HG03095 (cell line): Measurements from ENCODE around the gene HS6ST2.

Experiments used
- ATAC-seq: cut with Tn5 transposase; IDR thresholded peaks from one replicate; pipeline ENCODE4 v1.9.1; 2021; ENCODE audit warnings: moderate library complexity; ENCODE audit not compliant: unreplicated experiment

HS6ST2 gene

DNA sequence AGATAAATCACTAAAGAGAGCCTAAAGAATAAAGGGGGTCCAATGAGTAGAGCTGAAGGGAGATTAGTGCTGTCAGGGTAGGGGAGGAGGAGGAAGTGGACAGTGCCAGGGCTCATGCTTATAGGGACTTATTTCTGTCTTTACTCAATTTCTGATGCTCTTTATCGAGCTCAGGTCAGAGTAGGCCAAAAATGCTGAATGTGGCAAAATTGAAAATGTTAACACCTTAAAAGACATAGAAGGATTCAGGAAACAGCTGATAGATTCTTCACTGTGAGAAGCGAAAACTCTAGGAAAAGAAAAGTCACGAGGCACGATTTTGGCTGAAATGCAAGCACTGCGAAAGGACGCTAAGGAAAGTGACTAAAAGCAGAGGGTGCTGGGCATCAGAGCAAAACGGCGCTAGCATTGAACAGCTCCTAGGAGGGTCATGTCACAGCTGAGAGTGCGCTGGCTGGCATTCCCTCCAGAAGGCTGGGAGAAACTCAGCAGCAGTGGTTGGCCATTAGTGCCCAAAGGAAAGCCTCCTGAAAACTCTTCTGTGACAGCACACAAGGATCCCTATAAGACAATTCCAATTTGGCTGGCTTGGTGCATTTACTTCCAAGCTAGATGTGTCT is 150.9 kb downstream of the HS6ST2 start:
- no peak for ATAC-seq

DNA sequence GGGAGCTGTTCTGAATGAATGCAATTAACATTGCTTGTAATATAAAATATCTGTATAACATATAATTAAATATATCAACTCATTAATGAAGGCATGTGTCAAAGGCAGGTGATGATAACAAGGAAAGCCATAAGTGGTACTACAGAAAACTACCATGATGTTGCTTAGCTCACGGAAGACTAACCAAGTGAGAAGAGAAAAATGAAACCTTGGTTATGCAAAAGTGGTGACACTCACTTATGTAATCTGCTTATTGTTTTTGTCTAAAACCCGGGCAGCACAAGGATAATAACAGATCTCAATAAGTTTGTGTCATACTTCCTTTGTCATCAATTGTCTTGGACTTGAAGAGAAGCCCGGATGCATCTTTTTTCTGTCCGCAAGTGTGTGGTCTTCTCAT is 156.4 kb downstream of the HS6ST2 start:
- ATAC-seq: no peak

DNA sequence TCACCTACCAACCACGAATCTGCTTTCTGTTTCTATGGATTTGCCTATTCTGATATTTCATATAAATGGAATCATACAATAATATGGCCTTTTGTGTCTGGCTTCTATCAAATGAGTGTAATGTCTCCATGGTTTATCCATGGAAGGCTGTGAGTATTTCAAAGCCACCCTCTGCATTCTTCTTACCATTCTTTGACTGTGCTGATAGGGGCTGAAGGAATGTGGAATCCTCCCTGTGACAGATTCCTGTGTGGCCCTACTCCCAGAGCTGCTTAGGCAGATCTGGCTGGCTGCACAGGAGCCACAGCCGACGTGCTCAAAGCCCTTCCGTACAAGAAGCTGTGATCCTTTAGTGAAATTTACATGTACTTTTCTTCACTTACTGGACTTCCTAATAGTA is 163.2 kb downstream of the HS6ST2 start:
- ATAC-seq: no peak

DNA sequence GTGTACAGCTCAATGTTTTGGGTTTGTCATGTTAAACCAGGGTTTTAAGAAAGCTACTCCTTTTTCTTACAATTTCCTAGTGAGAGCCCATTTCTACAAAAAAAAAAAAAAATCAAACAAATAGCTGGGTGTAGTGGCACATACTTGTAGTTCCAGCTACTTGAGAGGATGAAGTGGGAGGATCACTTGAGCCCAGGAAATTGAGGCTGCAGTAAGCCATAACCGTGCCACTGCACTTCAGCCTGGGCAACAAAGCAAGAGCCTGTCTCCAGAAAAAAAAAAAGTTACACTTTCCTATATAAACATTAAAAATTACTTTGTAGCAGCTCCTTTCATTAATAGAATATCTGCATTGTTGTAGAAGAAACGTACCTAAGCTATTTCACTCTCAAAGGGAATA is 166.7 kb downstream of the HS6ST2 start:
- no peak for ATAC-seq

DNA sequence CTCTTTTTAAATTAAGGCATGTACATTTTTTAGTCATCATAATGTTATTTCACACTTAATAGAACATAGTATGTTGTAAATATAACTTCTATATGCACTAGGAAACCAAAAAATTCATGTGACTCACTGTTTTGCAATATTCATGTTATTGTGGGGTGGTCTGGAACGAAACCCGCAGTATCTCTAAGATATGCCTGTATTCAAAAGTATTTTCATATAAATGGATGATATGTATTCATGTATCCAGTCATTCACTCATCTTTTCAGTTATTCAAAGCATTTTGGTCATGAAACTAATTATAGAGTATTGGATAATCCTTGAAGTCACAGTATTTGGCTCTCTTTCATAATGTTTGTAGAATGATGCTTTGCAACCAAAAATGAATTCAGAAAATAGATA is 168.1 kb downstream of the HS6ST2 start:
- no peak for ATAC-seq

DNA sequence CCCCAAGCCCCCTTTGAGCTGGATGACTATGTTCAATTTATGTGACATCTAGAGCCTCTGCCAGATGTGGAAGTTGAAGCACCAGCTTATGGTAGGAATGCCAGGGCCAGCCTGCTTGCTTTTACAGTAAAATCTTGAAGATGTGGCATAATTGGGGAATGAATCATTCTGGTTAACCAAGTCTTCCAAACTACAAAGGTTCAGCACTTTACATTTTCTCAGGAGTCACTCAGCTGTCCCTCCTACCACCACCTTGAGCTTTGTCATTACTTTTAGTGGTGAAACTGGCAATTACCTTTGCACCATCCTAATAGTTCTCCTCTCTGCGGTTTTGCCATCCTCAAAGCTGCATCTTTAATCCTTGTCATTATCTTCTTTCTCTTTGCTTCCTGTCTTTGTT is 172.2 kb downstream of the HS6ST2 start:
- ATAC-seq: no peak

DNA sequence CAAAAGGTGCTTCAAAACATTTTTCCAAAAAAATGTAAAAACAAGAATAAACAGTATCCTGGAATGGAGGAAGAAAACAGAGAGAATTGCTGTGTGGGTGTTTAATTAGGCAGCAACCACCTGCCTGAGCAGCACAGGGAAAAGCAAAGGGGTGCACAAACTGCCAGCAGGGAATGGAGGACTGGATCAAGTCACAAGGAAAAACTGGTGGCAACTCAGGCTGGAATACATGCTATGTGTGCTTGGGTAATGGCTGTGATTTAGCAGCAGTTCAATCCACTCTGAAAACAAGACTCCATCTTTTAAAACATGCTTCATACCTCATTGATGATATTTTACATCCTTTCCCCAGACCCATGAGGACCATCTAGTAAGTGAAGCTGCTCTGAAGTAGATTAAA is 179.5 kb downstream of the HS6ST2 start:
- no peak for ATAC-seq

DNA sequence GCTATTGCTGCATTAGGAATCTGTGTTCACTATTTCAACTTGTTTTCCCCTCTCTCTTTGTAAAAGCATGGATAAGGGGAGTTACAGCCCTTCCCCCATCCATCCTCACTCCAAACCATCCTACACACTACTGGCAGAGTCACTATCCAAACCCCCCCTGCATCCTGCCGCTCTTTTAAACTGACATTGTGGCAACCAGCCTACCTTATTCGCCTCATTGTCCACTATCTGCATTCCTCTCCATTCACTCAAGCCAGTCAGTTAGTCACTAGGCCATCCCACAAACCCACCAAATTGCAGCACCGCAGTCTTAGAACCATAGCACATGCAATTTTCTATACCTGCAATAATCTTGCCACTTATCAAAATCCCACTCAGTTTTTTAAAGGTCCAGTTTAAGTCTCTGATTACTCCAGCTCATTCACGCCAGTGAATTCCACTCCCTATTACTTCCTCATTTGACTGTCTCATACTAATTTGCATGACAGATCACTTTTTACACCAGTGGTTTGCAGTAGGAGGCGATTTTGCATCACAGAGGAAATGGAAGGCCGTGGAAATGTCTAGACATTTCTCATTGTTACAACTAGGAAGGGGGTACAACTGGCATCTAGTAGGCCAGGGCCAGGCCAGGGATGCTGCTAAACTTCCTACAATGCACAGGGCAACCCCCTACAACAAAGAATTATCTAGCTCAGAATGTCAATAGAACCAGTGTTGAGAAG is 181.8 kb downstream of the HS6ST2 start:
- ATAC-seq: no peak

DNA sequence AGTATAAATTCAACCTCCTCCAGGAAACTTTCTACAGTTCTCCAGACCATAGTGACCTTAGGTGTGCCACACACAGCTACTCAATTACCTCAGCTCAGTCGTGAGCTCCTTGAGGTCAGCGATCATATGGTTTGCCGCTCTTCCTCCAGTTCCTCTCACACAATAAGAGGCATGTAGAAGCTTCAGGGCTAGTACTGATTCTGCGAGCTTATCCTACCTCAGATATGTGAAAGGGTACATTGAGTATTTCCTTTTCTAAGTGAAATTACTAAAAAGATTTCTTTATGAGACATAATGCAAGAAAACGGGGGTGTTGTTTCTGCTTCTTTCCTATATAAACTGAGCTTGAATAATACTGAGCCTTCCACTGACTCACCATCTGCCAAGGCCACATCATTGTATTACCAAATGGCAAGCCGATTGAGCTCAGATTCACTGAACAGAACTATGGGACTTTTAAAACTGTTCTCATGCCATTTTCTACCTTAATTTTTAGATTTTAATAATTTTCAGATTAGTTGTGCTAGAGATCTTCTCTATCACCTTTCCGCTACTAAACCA is 183.1 kb downstream of the HS6ST2 start:
- ATAC-seq: no peak

DNA sequence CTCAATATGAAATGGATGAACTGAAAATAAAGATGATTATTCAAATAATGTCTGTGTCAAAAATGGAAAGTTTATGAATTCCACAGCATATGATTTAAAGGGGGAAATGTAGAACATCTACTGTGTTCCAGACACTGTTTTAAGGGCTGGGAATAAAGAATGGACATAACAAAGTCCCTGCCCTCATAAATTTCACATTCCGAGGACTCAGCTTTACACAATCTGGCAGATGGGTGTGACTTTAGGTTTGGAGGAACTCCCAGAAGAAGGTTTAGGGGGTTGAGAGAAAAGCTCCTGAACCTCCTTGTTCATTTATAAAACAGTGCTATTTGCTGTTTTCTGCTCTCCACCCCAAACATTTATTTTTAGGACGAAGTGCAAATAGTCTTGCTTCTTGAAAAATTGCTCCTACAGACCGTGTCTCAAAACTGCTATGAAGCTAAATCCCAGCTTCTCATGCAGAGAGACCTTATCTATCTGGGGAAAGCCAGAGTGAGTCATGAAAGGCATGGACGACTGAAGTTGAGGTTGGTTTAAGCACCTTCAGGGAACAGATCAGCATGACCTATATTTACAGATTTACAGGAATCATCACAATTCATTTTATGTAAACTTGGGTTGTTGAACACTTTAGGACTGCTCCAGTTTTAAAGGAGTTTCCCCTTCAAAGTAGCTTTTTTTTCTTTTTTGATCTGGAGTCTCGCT is 184.3 kb downstream of the HS6ST2 start:
- ATAC-seq: no peak

DNA sequence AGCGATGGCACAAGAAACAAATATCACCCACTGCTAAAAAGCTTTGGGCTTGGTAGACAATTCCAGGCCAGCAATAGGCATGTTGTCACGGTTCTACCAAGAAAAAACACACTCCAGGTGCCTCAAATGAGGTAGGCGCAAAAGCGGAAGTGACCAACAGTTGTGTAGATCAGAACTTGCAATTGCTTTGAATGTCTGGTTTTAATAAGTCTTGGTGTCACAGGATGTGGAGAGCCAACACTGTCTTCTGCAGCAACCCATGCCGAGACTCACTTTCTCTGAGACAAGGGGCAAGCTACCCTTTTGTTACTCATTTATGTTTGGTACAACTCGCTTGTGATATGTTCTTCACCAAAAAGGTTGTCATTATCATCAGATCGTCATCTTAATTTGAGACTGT is 188.8 kb downstream of the HS6ST2 start:
- ATAC-seq: no peak

DNA sequence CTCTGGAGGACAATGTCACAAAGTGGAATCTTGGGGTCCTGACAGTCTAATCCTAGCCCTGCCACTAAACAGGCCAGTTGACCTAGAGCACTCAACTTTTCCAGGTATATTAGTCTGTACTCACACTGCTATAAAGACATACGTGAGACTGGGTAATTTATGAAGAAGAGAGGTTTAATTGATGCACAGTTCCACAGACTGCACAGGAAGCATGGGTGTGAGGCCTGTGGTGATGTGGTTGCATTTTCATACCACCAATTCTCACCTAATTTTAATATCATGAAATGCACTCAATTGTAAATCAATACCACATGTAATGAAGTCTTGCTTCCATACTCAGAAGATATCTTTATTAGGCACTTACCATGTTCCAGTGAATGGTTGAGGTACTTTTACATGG is 192.0 kb downstream of the HS6ST2 start:
- ATAC-seq: no peak

DNA sequence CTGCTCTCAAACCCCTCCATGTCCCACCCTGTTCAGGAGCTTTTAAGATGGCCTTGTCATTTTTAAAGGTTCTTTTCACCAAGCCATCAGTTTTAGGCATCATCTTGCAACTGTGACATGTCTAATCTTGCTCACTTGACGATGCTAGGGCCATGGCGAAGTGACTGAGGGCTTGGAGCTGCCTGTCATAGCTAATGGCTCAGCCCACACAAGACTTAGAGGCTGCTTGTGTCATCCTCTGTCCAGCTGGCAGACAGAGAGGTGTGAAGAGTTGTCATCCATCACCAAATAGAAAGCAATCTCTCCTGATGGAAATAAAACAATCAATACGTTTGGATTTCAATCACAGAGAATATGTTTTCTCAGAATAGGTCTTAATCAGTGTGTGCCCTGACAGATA is 194.9 kb downstream of the HS6ST2 start:
- ATAC-seq: no peak

DNA sequence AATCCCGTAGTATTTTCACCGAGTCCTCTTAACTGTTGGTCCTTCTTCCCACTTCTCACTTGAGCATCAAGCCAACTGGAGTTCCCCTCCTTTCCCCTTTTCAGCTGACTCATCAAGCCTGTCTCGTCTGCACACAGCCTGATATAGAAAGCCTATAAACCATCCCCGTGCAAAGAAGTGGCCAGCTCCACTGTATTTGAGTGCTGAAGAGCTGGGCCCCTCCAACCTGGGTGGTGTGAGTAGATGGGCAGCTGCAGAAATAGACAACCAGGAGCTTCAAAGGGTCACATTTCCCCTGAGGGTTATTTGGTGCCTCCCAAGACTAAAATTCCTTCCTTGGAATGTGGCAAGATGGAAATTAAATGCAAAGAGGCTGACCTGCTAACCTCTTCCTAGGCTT is 199.7 kb downstream of the HS6ST2 start:
- no peak for ATAC-seq

DNA sequence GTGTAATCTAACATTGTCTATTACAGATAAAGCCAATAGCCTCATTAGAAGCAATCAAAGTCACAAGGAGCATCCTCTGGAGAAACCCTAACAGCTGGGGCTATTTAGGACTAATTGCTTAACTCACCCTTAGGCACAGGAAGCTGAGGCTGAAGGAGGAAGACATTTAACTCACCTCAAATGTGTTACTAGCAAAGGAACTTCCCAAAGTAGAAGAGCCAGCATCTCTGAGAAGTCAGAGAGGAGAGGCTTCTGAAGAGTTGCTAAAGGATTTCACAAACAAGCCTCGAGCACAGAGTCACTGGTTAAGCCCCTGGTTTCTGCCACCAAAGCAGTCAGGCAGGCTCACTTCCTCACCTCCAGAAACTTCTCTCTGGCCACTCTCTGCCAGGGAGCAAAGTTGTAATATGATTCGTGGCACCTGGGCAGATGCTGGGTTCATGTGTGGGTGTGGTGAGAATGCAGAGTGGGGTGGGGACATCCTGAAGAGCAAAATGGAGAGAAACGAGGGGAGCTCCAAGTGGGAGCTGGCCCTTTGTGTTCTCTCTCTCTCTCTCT is 201.3 kb downstream of the HS6ST2 start:
- ATAC-seq: no peak

DNA sequence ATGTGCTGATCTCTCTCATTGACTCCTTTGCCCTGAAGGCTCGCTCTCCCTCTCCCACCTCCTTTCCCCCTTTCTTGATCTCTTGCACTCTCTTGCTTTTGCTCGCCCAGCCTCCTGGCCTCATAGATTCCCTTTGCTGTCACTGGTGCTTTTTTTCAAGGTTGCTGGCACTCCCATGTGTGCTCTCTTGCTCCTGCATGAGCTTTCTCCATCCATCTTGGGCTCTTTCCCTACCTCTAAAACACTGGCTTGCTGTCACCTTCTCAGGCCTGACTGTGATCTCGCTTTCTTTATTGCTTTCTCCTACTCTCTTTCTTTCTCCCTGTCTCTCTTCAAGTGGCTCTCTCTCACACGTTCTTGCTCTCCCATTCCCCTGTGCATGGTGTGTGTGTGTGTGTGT is 202.0 kb downstream of the HS6ST2 start:
- no peak for ATAC-seq

DNA sequence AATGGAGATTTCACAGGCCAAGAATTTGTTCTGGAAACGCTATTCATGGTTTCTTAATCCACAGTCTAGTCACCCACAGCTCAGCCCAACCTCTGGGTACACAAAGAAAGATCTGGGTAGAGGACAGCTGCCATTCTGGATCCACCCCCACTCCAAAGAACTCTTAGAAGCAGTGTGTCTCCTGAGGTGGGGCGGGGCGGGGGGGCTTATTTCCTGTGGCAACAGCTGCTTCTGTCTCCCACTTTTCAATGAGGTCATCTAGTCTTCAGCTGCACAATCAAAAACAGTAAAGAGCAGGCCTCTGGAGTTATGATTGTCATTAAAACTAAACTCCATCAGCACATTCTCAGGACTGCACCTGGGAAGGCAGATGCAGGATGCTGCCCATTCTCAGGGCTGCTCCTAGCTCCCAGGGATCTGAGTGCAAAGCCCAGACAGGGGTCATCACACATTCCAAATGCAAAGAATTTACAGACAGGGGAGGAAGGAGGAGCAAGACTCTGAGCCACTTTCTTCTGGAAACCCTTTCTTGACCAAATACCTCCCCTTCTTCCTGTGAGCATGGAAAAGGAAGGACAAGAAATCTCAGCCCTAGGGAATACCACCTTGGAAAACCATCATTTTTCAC is 207.3 kb downstream of the HS6ST2 start:
- ATAC-seq: no peak

DNA sequence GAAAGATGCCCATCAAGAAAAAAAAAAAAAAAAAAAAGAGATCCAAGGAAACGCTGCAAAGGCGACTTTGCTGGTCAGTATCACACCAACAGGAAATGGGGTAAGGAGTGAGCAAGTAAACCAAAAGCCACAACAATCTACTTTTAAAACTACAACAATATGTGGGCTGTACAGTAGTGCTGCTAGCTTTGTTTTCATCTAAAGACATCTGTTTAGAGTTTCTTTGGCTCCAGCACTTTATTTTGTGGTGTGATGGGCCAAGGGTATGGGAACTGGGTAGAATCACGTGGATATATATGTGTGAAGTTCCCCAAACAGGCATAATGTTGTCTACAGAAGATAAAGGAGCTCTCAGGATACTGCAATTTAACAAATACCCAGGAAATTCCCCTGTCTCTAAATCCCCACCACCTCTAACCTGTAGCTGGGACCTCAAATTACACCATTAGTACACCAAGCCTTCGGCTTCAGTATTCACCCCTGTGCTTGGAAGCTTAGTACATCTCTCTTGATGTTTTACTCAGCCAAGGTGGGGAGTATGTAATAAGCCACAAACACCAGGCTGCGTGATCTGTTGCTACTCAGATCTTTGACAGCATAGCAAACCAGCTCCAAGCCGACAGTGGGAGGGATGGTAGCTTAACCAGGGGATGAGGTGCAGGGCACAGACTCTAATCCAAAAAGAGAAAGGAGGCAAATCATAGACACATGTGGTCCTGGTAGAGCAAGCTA is 207.9 kb downstream of the HS6ST2 start:
- no peak for ATAC-seq

DNA sequence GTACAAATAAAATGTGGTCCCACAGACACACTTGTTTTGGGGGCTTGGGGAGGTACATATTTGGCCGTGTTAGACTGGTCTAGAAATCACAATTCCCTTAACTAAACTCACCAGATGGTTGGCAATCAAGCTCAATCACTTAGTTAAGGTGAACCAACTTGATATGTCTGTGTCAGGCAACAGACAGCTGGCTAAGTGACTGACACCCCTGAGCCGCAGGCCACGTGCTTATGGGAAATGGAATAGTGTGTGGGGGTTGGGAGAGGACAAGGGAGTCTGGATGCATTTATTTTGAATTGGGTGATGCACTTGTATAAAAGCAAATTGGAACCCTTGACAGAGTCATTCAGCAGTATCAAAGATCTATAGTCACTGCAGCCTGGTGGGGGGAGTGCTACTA is 209.0 kb downstream of the HS6ST2 start:
- ATAC-seq: no peak

DNA sequence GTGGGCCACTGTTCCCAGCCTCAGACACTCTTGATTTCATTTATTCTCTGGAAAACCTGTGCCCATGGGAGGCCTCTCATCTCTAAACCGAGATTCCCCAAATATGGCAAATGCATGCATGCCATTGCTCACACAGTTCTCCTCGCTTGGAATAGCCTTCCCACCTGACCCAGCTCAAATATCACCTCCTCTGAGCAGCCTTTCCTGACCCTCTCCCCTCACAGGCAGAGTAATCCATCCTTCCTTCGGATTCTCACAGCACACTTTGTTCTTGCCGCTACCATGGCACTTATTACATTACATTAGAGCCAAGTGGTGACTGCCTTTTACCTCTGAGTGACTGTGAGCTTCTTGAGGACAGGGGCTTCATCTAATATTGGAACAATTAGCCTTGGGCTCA is 209.5 kb downstream of the HS6ST2 start:
- ATAC-seq: no peak

DNA sequence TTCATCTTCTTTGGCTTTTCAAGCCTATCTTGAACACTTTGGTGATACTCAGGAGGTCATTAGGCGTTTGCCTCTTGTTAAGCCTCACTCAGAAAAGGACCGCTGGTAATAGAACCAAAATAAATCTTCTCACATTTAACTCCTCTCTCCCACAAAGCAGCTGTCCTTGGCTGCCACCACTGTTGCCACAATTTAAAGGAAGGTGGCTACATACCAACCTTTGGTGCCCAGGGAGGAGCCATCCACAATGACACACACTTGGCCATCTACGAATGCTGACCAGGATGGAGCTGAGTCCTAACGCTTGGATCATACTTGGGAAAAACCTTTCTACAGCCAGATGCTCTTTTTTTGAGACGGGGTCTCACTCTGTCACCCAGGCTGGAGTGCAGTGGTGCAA is 210.2 kb downstream of the HS6ST2 start:
- ATAC-seq: no peak
